Right lobe of liver (tissue), 4 donors: Measurements from ENCODE around the gene MACROD2.

Source experiments
- POLR2A ChIP-seq: fragments of 450-650 bp; IDR thresholded peaks from one replicate; pipeline ENCODE4 v1.6.1; 2017; ENCODE audit warnings: antibody characterized with exemption, mild to moderate bottlenecking
- TF ChIP-seq, protein P1 (sequence below), 4 donors: fragments of 200-600 bp in 3 of 4; fragments of 450-650 bp in 1 of 4; IDR thresholded peaks; one replicate each; pipeline versions ENCODE4 v1.5.1 to v1.8.0; 2016 to 2022; ENCODE audit warnings: antibody characterized with exemption in 4 of 4, mild to moderate bottlenecking in 2 of 4
- donor health status: DM: no; HTN: no; CAD: no.
- donor health status: DM: no; HTN: no; CAD: no.
- donor health status: DM: no; HTN: yes; CAD: no.

DNA sequence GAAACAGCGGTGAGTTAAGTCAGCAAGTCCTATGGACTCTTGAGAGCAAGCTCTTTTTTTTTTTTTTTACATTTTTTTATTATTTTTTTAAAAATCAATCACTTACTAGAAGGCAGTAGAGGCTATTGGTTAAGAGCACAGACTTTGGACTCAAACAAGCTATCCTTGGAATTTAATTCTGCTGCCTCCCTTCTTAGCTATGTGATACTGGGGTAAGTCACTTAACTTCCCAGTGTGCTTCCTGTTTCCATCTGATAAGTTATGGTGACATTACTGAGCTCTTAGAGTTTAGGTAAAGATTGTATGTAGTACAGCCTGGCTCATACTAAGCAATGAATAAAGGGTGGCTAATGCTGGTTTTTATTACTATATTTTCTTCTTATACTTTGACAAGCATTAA, 1112.6 kb downstream of the MACROD2 start:
- TF ChIP-seq, protein P1, sequence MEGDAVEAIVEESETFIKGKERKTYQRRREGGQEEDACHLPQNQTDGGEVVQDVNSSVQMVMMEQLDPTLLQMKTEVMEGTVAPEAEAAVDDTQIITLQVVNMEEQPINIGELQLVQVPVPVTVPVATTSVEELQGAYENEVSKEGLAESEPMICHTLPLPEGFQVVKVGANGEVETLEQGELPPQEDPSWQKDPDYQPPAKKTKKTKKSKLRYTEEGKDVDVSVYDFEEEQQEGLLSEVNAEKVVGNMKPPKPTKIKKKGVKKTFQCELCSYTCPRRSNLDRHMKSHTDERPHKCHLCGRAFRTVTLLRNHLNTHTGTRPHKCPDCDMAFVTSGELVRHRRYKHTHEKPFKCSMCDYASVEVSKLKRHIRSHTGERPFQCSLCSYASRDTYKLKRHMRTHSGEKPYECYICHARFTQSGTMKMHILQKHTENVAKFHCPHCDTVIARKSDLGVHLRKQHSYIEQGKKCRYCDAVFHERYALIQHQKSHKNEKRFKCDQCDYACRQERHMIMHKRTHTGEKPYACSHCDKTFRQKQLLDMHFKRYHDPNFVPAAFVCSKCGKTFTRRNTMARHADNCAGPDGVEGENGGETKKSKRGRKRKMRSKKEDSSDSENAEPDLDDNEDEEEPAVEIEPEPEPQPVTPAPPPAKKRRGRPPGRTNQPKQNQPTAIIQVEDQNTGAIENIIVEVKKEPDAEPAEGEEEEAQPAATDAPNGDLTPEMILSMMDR (IDR thresholded peaks at IDR 0.05): no peak
- TF ChIP-seq POLR2A: no peak
